NT2/D1 (cell line): ENCODE measurements around the gene ETV5.
"Not testable (repeated sequence)": the region's sequence is repeated elsewhere in the genome, so short reads cannot be mapped to it uniquely, and the experiment has no call there.

Experiments used
- YY1 ChIP-seq: IDR thresholded peaks from 2 replicates; pipeline ENCODE4 v1.6.1; 2011; ENCODE audit not compliant: insufficient read length, insufficient read depth
- ZNF274 ChIP-seq: IDR thresholded peaks from 2 replicates; pipeline ENCODE4 v1.6.1; 2011; ENCODE audit warnings: mild to moderate bottlenecking, low read depth, low read length

- TF ChIP-seq YY1, ZNF274: not testable (repeated sequence)
These were observed 82.9 kb downstream of the ETV5 start for GRCh38 chr3:186025993-186026392.
